HepG2 (cell line): ENCODE data around the gene NLRC5. TPM values are rescaled to one million over a fixed set of nuclear protein-coding genes. Genes with fewer than 3 reads are reported as not detected.

ENCODE experiments used
- ARID2 ChIP-seq: sonication (generic); formaldehyde crosslinking; IDR thresholded peaks from 2 replicates; pipeline ENCODE4 v1.8.1; 2022; ENCODE audit warnings: mild to moderate bottlenecking, missing genetic modification reagents, borderline replicate concordance
- ATRX ChIP-seq: sonication (generic); formaldehyde crosslinking; IDR thresholded peaks from 2 replicates; pipeline ENCODE4 v1.4.0; 2020; ENCODE audit warnings: missing genetic modification reagents, borderline replicate concordance
- ELF1 ChIP-seq: sonication (generic); formaldehyde crosslinking; IDR thresholded peaks from 2 replicates; pipeline ENCODE4 v1.4.0; 2020; ENCODE audit warnings: missing genetic modification reagents
- ELF3 ChIP-seq: IDR thresholded peaks from 2 replicates; pipeline ENCODE4 v1.6.1; 2016; ENCODE audit warnings: missing genetic modification reagents, missing compliant biosample characterization
- NCOR1 ChIP-seq: fragments of 200-600 bp; sonication (generic); IDR thresholded peaks from 2 replicates; pipeline ENCODE4 v1.7.0; 2017; ENCODE audit warnings: antibody characterized with exemption, low read length, borderline replicate concordance
- RFX1 ChIP-seq: fragments of 450-650 bp; IDR thresholded peaks from 2 replicates; pipeline ENCODE4 v1.6.1; 2017
- SKI ChIP-seq: fragments of 450-650 bp; IDR thresholded peaks from one replicate; pipeline ENCODE4 v1.6.1; 2018; ENCODE audit warnings: mild to moderate bottlenecking; ENCODE audit not compliant: partially characterized antibody
- TSC22D2 ChIP-seq: sonication (generic); formaldehyde crosslinking; IDR thresholded peaks from 2 replicates; pipeline ENCODE4 v1.5.1; 2020; ENCODE audit warnings: missing genetic modification reagents, mild to moderate bottlenecking, borderline replicate concordance
- ZFP36L2 ChIP-seq: sonication (generic); formaldehyde crosslinking; IDR thresholded peaks from 2 replicates; pipeline ENCODE4 v1.4.0; 2020; ENCODE audit warnings: missing genetic modification reagents
- ZNF264 ChIP-seq: sonication (generic); formaldehyde crosslinking; IDR thresholded peaks from 2 replicates; pipeline ENCODE4 v1.4.0; 2020; ENCODE audit warnings: missing genetic modification reagents
- ZNF343 ChIP-seq: sonication (generic); formaldehyde crosslinking; IDR thresholded peaks from 2 replicates; pipeline ENCODE4 v1.4.0; 2020; ENCODE audit warnings: mild to moderate bottlenecking, missing genetic modification reagents
- ZSCAN31 ChIP-seq: sonication (generic); formaldehyde crosslinking; IDR thresholded peaks from 2 replicates; pipeline ENCODE4 v1.5.0; 2020; ENCODE audit warnings: low read depth, mild to moderate bottlenecking, missing genetic modification reagents
- polyA plus RNA-seq, 8 experiments: library from polyadenylated mRNA; depleted of rRNA in 3 of 8; stranded (reverse) in 7 of 8; unstranded in 1 of 8; fragments of >200 nt; fragmentation: Illumina TruSeq in 4 of 8; extraction: Trizol in 4 of 8; gene quantifications; 2 replicates each; pipeline versions ENCODE4 v1.2.1 to v1.2.3, GENCODE V29; 2011 to 2016; ENCODE audit warnings: low read depth in 4 of 8, missing spikeins in 1 of 8, mixed read lengths in 1 of 8; ENCODE audit not compliant: insufficient read depth in 1 of 8
- total RNA-seq, 5 experiments: library from RNA; depleted of rRNA; stranded (reverse); fragments of >200 nt; fragmentation: Illumina TruSeq; extraction: Trizol; gene quantifications; 2 replicates each; pipeline ENCODE4 v1.2.3, GENCODE V29; 2016; ENCODE audit warnings: low read depth in 1 of 5
- TF ChIP-seq, protein P1 (sequence below): sonication (generic); formaldehyde crosslinking; IDR thresholded peaks from 2 replicates; pipeline ENCODE4 v1.8.0; 2023; ENCODE audit warnings: mild to moderate bottlenecking, missing genetic modification reagents
- TF ChIP-seq, protein P2 (sequence below): sonication (generic); formaldehyde crosslinking; IDR thresholded peaks from 2 replicates; pipeline ENCODE4 v1.4.0; 2020; ENCODE audit warnings: missing genetic modification reagents, borderline replicate concordance
- TF ChIP-seq, protein P3 (sequence below): sonication (generic); formaldehyde crosslinking; IDR thresholded peaks from 2 replicates; pipeline ENCODE4 v1.4.0; 2020; ENCODE audit warnings: missing genetic modification reagents
- TF ChIP-seq, protein P4 (sequence below): sonication (generic); formaldehyde crosslinking; IDR thresholded peaks from 2 replicates; pipeline ENCODE4 v1.8.1; 2022; ENCODE audit warnings: low read depth, mild to moderate bottlenecking, missing genetic modification reagents
- TF ChIP-seq, protein P5 (sequence below): sonication (generic); formaldehyde crosslinking; conservative IDR thresholded peaks from 2 replicates; pipeline ENCODE4 v1.4.0; 2020; ENCODE audit warnings: missing genetic modification reagents

NLRC5 gene
- total and polyA plus RNA-seq, 2 of the 13 experiments (the other 11 are each of a cell fraction or from before 2014, with no cell fraction given), result 6.3 to 12.7 TPM

DNA sequence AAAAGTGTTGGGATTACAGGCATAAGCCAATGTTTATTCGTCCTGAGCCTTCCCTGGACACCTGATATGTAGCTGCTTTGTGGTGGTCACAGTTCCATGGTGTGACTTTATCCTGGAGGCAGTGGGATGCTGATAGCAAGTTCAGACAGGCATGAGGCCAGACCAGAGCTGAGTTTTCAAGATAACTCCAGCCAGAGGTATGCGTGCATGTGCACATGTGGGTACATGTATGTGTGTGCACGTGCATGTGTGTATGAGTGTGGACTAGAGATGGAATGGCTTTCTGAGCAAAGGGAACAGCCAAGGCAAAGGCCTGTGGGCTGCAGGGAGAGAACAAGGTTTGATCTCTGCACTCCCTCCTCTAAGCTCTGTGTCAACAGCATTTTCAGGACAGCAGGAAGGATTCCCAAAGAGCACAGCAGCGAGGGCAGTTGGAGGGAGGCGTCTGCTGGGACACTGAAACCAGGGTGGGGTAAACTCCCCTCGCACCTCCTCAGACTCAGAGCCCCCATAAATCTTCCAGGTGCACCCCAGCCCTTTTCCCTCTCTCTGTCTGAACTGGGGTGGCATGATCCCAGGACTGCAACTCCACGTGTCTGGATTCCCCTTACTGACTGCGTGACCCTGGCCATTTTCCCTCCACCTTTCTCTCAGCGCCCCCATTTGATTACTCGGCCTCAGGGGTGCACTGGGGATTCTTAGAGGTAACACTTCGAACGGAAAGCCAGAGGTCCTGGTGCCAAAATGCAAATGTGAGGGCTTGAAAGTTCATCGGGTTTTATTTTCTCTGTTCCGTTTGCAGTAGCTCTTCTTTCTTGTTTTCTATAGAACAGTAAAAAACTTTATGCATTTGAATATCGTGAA is 15.3 kb downstream of the NLRC5 start (continued):
- TF ChIP-seq, protein P1, sequence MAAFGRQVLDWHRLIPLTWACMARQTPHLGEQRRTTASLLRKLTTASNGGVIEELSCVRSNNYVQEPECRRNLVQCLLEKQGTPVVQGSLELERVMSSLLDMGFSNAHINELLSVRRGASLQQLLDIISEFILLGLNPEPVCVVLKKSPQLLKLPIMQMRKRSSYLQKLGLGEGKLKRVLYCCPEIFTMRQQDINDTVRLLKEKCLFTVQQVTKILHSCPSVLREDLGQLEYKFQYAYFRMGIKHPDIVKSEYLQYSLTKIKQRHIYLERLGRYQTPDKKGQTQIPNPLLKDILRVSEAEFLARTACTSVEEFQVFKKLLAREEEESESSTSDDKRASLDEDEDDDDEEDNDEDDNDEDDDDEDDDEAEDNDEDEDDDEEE (CRISPR knock-in tag), result no peak
- TF ChIP-seq, protein P2, sequence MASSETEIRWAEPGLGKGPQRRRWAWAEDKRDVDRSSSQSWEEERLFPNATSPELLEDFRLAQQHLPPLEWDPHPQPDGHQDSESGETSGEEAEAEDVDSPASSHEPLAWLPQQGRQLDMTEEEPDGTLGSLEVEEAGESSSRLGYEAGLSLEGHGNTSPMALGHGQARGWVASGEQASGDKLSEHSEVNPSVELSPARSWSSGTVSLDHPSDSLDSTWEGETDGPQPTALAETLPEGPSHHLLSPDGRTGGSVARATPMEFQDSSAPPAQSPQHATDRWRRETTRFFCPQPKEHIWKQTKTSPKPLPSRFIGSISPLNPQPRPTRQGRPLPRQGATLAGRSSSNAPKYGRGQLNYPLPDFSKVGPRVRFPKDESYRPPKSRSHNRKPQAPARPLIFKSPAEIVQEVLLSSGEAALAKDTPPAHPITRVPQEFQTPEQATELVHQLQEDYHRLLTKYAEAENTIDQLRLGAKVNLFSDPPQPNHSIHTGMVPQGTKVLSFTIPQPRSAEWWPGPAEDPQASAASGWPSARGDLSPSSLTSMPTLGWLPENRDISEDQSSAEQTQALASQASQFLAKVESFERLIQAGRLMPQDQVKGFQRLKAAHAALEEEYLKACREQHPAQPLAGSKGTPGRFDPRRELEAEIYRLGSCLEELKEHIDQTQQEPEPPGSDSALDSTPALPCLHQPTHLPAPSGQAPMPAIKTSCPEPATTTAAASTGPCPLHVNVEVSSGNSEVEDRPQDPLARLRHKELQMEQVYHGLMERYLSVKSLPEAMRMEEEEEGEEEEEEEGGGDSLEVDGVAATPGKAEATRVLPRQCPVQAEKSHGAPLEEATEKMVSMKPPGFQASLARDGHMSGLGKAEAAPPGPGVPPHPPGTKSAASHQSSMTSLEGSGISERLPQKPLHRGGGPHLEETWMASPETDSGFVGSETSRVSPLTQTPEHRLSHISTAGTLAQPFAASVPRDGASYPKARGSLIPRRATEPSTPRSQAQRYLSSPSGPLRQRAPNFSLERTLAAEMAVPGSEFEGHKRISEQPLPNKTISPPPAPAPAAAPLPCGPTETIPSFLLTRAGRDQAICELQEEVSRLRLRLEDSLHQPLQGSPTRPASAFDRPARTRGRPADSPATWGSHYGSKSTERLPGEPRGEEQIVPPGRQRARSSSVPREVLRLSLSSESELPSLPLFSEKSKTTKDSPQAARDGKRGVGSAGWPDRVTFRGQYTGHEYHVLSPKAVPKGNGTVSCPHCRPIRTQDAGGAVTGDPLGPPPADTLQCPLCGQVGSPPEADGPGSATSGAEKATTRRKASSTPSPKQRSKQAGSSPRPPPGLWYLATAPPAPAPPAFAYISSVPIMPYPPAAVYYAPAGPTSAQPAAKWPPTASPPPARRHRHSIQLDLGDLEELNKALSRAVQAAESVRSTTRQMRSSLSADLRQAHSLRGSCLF, result 0 out of 2 replicates have a peak, but pooled peaks have one; percentile 25
- TF ChIP-seq ELF1 (CRISPR knock-in tag) (no peak), ZNF343 (CRISPR knock-in tag) (no peak), SKI (no peak), ARID2 (CRISPR knock-in tag) (no peak), ZSCAN31 (CRISPR knock-in tag) (peak; percentile 88), RFX1 (no peak), NCOR1 (no peak), ZNF264 (peak; percentile 70), ELF3 (CRISPR knock-in tag) (peak; percentile 22; the same call in 1 of the 2 replicates), ATRX (CRISPR knock-in tag) (no peak), TSC22D2 (CRISPR knock-in tag) (no peak), ZFP36L2 (CRISPR knock-in tag) (no peak)
- TF ChIP-seq, protein P3, sequence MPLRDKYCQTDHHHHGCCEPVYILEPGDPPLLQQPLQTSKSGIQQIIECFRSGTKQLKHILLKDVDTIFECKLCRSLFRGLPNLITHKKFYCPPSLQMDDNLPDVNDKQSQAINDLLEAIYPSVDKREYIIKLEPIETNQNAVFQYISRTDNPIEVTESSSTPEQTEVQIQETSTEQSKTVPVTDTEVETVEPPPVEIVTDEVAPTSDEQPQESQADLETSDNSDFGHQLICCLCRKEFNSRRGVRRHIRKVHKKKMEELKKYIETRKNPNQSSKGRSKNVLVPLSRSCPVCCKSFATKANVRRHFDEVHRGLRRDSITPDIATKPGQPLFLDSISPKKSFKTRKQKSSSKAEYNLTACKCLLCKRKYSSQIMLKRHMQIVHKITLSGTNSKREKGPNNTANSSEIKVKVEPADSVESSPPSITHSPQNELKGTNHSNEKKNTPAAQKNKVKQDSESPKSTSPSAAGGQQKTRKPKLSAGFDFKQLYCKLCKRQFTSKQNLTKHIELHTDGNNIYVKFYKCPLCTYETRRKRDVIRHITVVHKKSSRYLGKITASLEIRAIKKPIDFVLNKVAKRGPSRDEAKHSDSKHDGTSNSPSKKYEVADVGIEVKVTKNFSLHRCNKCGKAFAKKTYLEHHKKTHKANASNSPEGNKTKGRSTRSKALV (CRISPR knock-in tag), result 0 out of 2 replicates have a peak, but pooled peaks have one; percentile 49
- TF ChIP-seq, protein P4, sequence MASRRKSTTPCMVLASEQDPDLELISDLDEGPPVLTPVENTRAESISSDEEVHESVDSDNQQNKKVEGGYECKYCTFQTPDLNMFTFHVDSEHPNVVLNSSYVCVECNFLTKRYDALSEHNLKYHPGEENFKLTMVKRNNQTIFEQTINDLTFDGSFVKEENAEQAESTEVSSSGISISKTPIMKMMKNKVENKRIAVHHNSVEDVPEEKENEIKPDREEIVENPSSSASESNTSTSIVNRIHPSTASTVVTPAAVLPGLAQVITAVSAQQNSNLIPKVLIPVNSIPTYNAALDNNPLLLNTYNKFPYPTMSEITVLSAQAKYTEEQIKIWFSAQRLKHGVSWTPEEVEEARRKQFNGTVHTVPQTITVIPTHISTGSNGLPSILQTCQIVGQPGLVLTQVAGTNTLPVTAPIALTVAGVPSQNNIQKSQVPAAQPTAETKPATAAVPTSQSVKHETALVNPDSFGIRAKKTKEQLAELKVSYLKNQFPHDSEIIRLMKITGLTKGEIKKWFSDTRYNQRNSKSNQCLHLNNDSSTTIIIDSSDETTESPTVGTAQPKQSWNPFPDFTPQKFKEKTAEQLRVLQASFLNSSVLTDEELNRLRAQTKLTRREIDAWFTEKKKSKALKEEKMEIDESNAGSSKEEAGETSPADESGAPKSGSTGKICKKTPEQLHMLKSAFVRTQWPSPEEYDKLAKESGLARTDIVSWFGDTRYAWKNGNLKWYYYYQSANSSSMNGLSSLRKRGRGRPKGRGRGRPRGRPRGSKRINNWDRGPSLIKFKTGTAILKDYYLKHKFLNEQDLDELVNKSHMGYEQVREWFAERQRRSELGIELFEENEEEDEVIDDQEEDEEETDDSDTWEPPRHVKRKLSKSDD (CRISPR knock-in tag), result no peak
- TF ChIP-seq, protein P5, sequence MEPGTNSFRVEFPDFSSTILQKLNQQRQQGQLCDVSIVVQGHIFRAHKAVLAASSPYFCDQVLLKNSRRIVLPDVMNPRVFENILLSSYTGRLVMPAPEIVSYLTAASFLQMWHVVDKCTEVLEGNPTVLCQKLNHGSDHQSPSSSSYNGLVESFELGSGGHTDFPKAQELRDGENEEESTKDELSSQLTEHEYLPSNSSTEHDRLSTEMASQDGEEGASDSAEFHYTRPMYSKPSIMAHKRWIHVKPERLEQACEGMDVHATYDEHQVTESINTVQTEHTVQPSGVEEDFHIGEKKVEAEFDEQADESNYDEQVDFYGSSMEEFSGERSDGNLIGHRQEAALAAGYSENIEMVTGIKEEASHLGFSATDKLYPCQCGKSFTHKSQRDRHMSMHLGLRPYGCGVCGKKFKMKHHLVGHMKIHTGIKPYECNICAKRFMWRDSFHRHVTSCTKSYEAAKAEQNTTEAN (CRISPR knock-in tag), result 0 out of 2 replicates have a peak, but pooled peaks have one; percentile 64
